H9 (cell line): ENCODE data around the gene ATP13A2. TPM values are rescaled to one million over a fixed set of nuclear protein-coding genes. Genes with fewer than 3 reads are reported as not detected.
A peak's percentile ranks its signal among the peaks of the same experiment; 100 is the strongest.

Experiments used
- DNase-seq: peaks from one replicate; pipeline ENCODE4 v3.0.0-alpha.2; 2017
- H2AFZ ChIP-seq: one replicate; pipeline ENCODE4 v1.6.1; 2013; ENCODE audit warnings: mild to moderate bottlenecking, low read length, control low read depth, moderate library complexity
- H2AK5ac ChIP-seq: 2 replicates; pipeline ENCODE4 v1.6.1; 2013; ENCODE audit warnings: low read length, control low read depth, mixed read lengths; ENCODE audit not compliant: insufficient read length
- H2BK120ac ChIP-seq: one replicate; pipeline ENCODE4 v1.6.1; 2013; ENCODE audit warnings: low read depth, mild to moderate bottlenecking, low read length, control low read depth, inconsistent platforms; ENCODE audit not compliant: poor library complexity, severe bottlenecking
- H2BK12ac ChIP-seq: 2 replicates; pipeline ENCODE4 v1.6.1; 2013; ENCODE audit warnings: low read length, control low read depth, mixed read lengths, low read depth; ENCODE audit not compliant: insufficient read length
- H2BK15ac ChIP-seq: 2 replicates; pipeline ENCODE4 v1.6.1; 2013; ENCODE audit warnings: low read depth, low read length, control low read depth
- H2BK20ac ChIP-seq: one replicate; pipeline ENCODE4 v1.6.1; 2013; ENCODE audit warnings: low read depth, mild to moderate bottlenecking, low read length, control low read depth, inconsistent platforms; ENCODE audit not compliant: poor library complexity, severe bottlenecking
- H2BK5ac ChIP-seq: 2 replicates; pipeline ENCODE4 v1.6.1; 2013; ENCODE audit warnings: low read length, control low read depth, mixed read lengths; ENCODE audit not compliant: insufficient read length
- H3K14ac ChIP-seq: 2 replicates; pipeline ENCODE4 v1.6.1; 2013; ENCODE audit warnings: low read length, control low read depth; ENCODE audit not compliant: insufficient read depth
- H3K18ac ChIP-seq: 2 replicates; pipeline ENCODE4 v1.6.1; 2013; ENCODE audit warnings: low read depth, mild to moderate bottlenecking, mixed read lengths, low read length, control low read depth; ENCODE audit not compliant: insufficient read length
- H3K23ac ChIP-seq: 2 replicates; pipeline ENCODE4 v1.6.1; 2013; ENCODE audit warnings: low read length, control low read depth, mixed read lengths, low read depth; ENCODE audit not compliant: insufficient read length
- H3K23me2 ChIP-seq: 2 replicates; pipeline ENCODE4 v1.6.1; 2013; ENCODE audit warnings: low read depth, mild to moderate bottlenecking, mixed read lengths, low read length, control low read depth; ENCODE audit not compliant: insufficient read length, poor library complexity, severe bottlenecking
- H3K27ac ChIP-seq: 2 replicates; pipeline ENCODE4 v1.5.1; 2013; ENCODE audit warnings: low read length, control low read depth, mixed read lengths, low read depth; ENCODE audit not compliant: insufficient read length
- H3K27me3 ChIP-seq: 2 replicates; pipeline ENCODE4 v1.6.1; 2013; ENCODE audit warnings: low read length, control low read depth, inconsistent platforms; ENCODE audit not compliant: insufficient read depth
- H3K4ac ChIP-seq: 2 replicates; pipeline ENCODE4 v1.6.1; 2013; ENCODE audit warnings: low read depth, mild to moderate bottlenecking, control low read depth, inconsistent platforms, low read length, moderate library complexity
- H3K4me1 ChIP-seq: 2 replicates; pipeline ENCODE4 v1.6.1; 2013; ENCODE audit warnings: low read length, control low read depth, inconsistent platforms; ENCODE audit not compliant: insufficient read depth
- H3K4me2 ChIP-seq: 2 replicates; pipeline ENCODE4 v1.6.1; 2013; ENCODE audit warnings: low read length, control low read depth, mixed read lengths; ENCODE audit not compliant: insufficient read length, insufficient read depth
- H3K56ac ChIP-seq: 2 replicates; pipeline ENCODE4 v1.6.1; 2013; ENCODE audit warnings: low read depth, mild to moderate bottlenecking, mixed read lengths, low read length, control low read depth; ENCODE audit not compliant: insufficient read length
- H3K79me1 ChIP-seq: 2 replicates; pipeline ENCODE4 v1.6.1; 2013; ENCODE audit warnings: low read depth, mild to moderate bottlenecking, moderate library complexity, low read length, control low read depth, inconsistent platforms; ENCODE audit not compliant: insufficient read depth, poor library complexity, severe bottlenecking
- H3K79me2 ChIP-seq: 2 replicates; pipeline ENCODE4 v1.6.1; 2013; ENCODE audit warnings: low read length, control low read depth, inconsistent platforms; ENCODE audit not compliant: insufficient read depth
- H3K9ac ChIP-seq: 2 replicates; pipeline ENCODE4 v1.6.1; 2013; ENCODE audit warnings: low read length, control low read depth, mixed read lengths; ENCODE audit not compliant: insufficient read length; ENCODE audit errors: extremely low read depth
- H3K9me3 ChIP-seq: one replicate; pipeline ENCODE4 v1.6.1; 2013; ENCODE audit warnings: low read depth, low read length, inconsistent platforms; ENCODE audit not compliant: control insufficient read depth
- H3T11ph ChIP-seq: one replicate; pipeline ENCODE4 v1.6.1; 2013; ENCODE audit warnings: mild to moderate bottlenecking, low read length, control low read depth, inconsistent platforms
- H4K20me1 ChIP-seq: one replicate; pipeline ENCODE4 v1.6.1; 2013; ENCODE audit not compliant: control insufficient read depth, insufficient read length, insufficient read depth
- H4K5ac ChIP-seq: 2 replicates; pipeline ENCODE4 v1.6.1; 2013; ENCODE audit warnings: low read depth, mild to moderate bottlenecking, mixed read lengths, low read length, control low read depth; ENCODE audit not compliant: insufficient read length
- H4K8ac ChIP-seq: replicated peaks from 2 replicates; pipeline ENCODE4 v1.6.1; 2013; ENCODE audit warnings: low read length, control low read depth, mixed read lengths, low read depth; ENCODE audit not compliant: insufficient read length
- H4K91ac ChIP-seq: 2 replicates; pipeline ENCODE4 v1.6.1; 2013; ENCODE audit warnings: low read depth, mild to moderate bottlenecking, moderate library complexity, mixed read lengths, low read length, control low read depth; ENCODE audit not compliant: insufficient read length
- H3K27ac Mint-ChIP-seq, 3 experiments: 2 replicates in 2 of 3; 3 replicates in 1 of 3; pipeline ENCODE4 v1.8.0; 2020 to 2021; ENCODE audit warnings: mixed read lengths in 3 of 3, mild to moderate bottlenecking in 1 of 3, moderate library complexity in 1 of 3
- H3K27me3 Mint-ChIP-seq: 2 replicates; pipeline ENCODE4 v1.8.0; 2021; ENCODE audit warnings: low read depth, mild to moderate bottlenecking, moderate library complexity, mixed read lengths
- H3K36me3 Mint-ChIP-seq, 3 experiments: 2 replicates in 2 of 3; 3 replicates in 1 of 3; pipeline ENCODE4 v1.8.0; 2020 to 2021; ENCODE audit warnings: low read depth in 3 of 3, mixed read lengths in 3 of 3; ENCODE audit not compliant: insufficient read depth in 1 of 3
- H3K4me1 Mint-ChIP-seq, 2 experiments: 2 replicates each; pipeline ENCODE4 v1.8.0; 2020; ENCODE audit warnings: mixed read lengths in 2 of 2
- H3K4me3 Mint-ChIP-seq, 2 experiments: 2 replicates in 1 of 2; 3 replicates in 1 of 2; pipeline ENCODE4 v1.8.0; 2020 to 2021; ENCODE audit warnings: mild to moderate bottlenecking in 2 of 2, mixed read lengths in 2 of 2, moderate library complexity in 1 of 2
- H3K9me3 Mint-ChIP-seq, 2 experiments: 2 replicates in 1 of 2; 3 replicates in 1 of 2; pipeline ENCODE4 v1.8.0; 2020; ENCODE audit warnings: mild to moderate bottlenecking in 2 of 2, mixed read lengths in 2 of 2, moderate library complexity in 1 of 2
- CTCF ChIP-seq: fragments of 200-600 bp; sonication (generic); conservative IDR thresholded peaks from 3 replicates; pipeline ENCODE4 v1.8.0; 2021; ENCODE audit warnings: antibody characterized with exemption, mild to moderate bottlenecking
- WGBS: extraction: QIAGEN DNeasy Blood & Tissue Kit; methylation state at CpG from one replicate; pipeline ENCODE4 v1.1.7; 2013; ENCODE audit warnings: missing lambda C conversion rate, low lambda C conversion rate, mixed read lengths; ENCODE audit not compliant: insufficient read length; ENCODE audit errors: extremely low coverage; 5-methylcytosine and 5-hydroxymethylcytosine counted together
- total RNA-seq: library from RNA; stranded (reverse); gene quantifications from 2 replicates; pipeline ENCODE4 v1.2.1, GENCODE V29; 2021

Gene ATP13A2
- total RNA-seq, 1 experiment from 2014 or later = 53.6 TPM

DNA sequence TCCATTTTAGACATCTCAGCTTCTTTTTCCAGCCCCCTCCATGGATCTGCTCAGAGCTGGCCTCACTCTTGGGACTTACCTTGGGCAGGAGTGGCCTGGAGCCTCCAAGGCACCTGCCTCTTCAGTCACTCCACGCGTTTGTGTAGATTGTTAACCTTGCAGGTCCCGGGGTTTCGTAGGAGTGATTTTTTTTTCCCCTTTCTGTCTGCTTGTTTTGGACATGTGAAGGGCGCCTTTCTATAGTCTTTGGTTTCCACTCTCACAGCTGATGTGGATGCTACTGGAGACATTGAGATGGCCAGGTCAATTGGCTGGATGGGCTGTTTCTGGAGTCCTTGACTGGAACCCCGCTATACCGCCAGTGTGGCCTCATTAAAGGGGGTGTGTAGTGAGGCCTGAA is 44.1 kb upstream of the ATP13A2 start:
- Histone ChIP-seq H4K5ac (no peak overlapping the region), H3K79me2 (peaks cover 11% of the 10 kb centered on the region), H4K91ac (no peak overlapping the region), H2BK15ac (no peak overlapping the region), H2BK20ac (no peak overlapping the region), H3K79me1 (peaks cover 12% of the 10 kb centered on the region), H2BK120ac (no peak overlapping the region), H3K9me3 (no peaks in the 10 kb centered on the region), H3K9ac (no peak overlapping the region), H2AK5ac (no peak overlapping the region), H3K27me3 (peaks cover 2% of the 10 kb centered on the region; the same call in 1 of the 2 replicates), H2BK12ac (no peak overlapping the region), H3K23me2 (peaks cover 5% of the 10 kb centered on the region), H2AFZ (no peak overlapping the region), H3K56ac (no peak overlapping the region), H3K4me1 (peaks cover 6% of the 10 kb centered on the region; the same call in 1 of the 2 replicates), H3T11ph (no peak overlapping the region), H3K14ac (no peak overlapping the region), H3K23ac (no peak overlapping the region), H4K20me1 (no peaks in the 10 kb centered on the region), H3K18ac (no peak overlapping the region), H4K8ac (no peak overlapping the region), H3K27ac (no peak overlapping the region), H2BK5ac (no peak overlapping the region), H3K4ac (no peak overlapping the region), H3K4me2 (no peak overlapping the region)
- Mint-ChIP-seq H3K36me3 (peaks cover 0 to 6% (median 6%) of the 10 kb centered on the region in 3 experiments; a peak in 4 of 7 replicates), H3K27me3 (peaks cover 12% of the 10 kb centered on the region), H3K27ac (no peak overlapping the region; a peak in 1 of 7 replicates), H3K4me1 (peaks cover 16 to 30% of the 10 kb centered on the region in 2 experiments), H3K4me3 (peak overlapping the region in 1 of 2 experiments; percentile 21; a peak in 2 of 5 replicates), H3K9me3 (no peaks in the 10 kb centered on the region)
- no CpG with 5 or more reads among the region's 7 CpGs for WGBS
- no peak for DNase-seq
- no peak for TF ChIP-seq CTCF
